SK-N-SH (cell line): ENCODE measurements around the gene FSIP1. TPM values are rescaled to one million over a fixed set of nuclear protein-coding genes. Genes with fewer than 3 reads are reported as not detected.

ENCODE experiments used
- CTCF ChIA-PET: fragments of 300-600, 350-600 bp; formaldehyde crosslinking; extraction: SDS; loops from one replicate; lab custom pipeline; 2021; lab: Yijun Ruan, JAX
- POLR2A ChIA-PET: fragments of 350-600 bp; sonication (Branson Sonifier 250); formaldehyde crosslinking; extraction: SDS; loops from one replicate; lab custom pipeline; 2020; ENCODE audit warnings: antibody characterized with exemption, inconsistent platforms; lab: Yijun Ruan, JAX
- DNase-seq: peaks from one replicate; pipeline ENCODE4 v3.0.0; 2012
- H2AFZ ChIP-seq: fragments of 200-600 bp; sonication (generic); 2 replicates; pipeline ENCODE4 v1.8.1; 2016; ENCODE audit warnings: antibody characterized with exemption, mild to moderate bottlenecking, low read depth
- H3F3A ChIP-seq: fragments of 200-600 bp; sonication (generic); replicated peaks from 2 replicates; pipeline ENCODE3; 2016; ENCODE audit warnings: antibody characterized with exemption, mild to moderate bottlenecking; ENCODE audit not compliant: insufficient read depth
- H3K27ac ChIP-seq, 2 experiments: fragments of 200-500 bp in 1 of 2; fragments of 200-600 bp in 1 of 2; sonication (Bioruptor generic) in 1 of 2; sonication (generic), shearing (Covaris generic) in 1 of 2; 2 replicates each; pipeline versions ENCODE4 v1.5.1 to v1.6.1; 2014 to 2016; ENCODE audit warnings: low read depth in 2 of 2, inconsistent platforms in 1 of 2, low read length in 1 of 2, mild to moderate bottlenecking in 1 of 2, mixed read lengths in 1 of 2
- H3K27me3 ChIP-seq: fragments of 200-600 bp; sonication (generic), shearing (Covaris generic); 2 replicates; pipeline ENCODE4 v1.6.1; 2016; ENCODE audit warnings: mixed run types; ENCODE audit not compliant: insufficient read depth
- H3K36me3 ChIP-seq, 2 experiments: fragments of 200-500 bp in 1 of 2; fragments of 200-600 bp in 1 of 2; sonication (Bioruptor generic) in 1 of 2; sonication (generic) in 1 of 2; replicated peaks in 1 of 2; 2 replicates each; pipeline versions ENCODE3 to v1.5.1; 2014 to 2016; ENCODE audit warnings: low read length in 1 of 2, mild to moderate bottlenecking in 1 of 2; ENCODE audit not compliant: insufficient read depth in 2 of 2, control insufficient read depth in 1 of 2
- H3K4me1 ChIP-seq, 2 experiments: fragments of 200-500 bp in 1 of 2; fragments of 200-600 bp in 1 of 2; sonication (Bioruptor generic) in 1 of 2; sonication (generic), shearing (Covaris generic) in 1 of 2; 2 replicates each; pipeline versions ENCODE4 v1.5.1 to v1.6.1; 2014 to 2016; ENCODE audit warnings: low read depth in 1 of 2, low read length in 1 of 2, mixed run types in 1 of 2; ENCODE audit not compliant: insufficient read depth in 2 of 2, control insufficient read depth in 1 of 2
- H3K4me2 ChIP-seq: fragments of 200-600 bp; sonication (generic), shearing (Covaris generic); 2 replicates; pipeline ENCODE4 v1.6.1; 2017; ENCODE audit warnings: mixed run types
- H3K4me3 ChIP-seq, 2 experiments: fragments of 200-500 bp in 1 of 2; fragments of 200-600 bp in 1 of 2; sonication (Bioruptor generic) in 1 of 2; sonication (generic), shearing (Covaris generic) in 1 of 2; 2 replicates each; pipeline versions ENCODE4 v1.5.1 to v1.8.1; 2014 to 2016; ENCODE audit warnings: low read depth in 2 of 2, inconsistent platforms in 1 of 2, low read length in 1 of 2, mild to moderate bottlenecking in 1 of 2, mixed read lengths in 1 of 2, moderate library complexity in 1 of 2
- H3K79me2 ChIP-seq: fragments of 200-600 bp; sonication (generic); 2 replicates; pipeline ENCODE4 v1.8.1; 2017; ENCODE audit warnings: mild to moderate bottlenecking; ENCODE audit not compliant: insufficient read depth
- H3K9ac ChIP-seq: fragments of 200-600 bp; sonication (generic); 2 replicates; pipeline ENCODE4 v1.6.1; 2017; ENCODE audit warnings: mixed run types
- H3K9me2 ChIP-seq: fragments of 200-600 bp; sonication (generic); 2 replicates; pipeline ENCODE4 v1.6.1; 2017; ENCODE audit warnings: mixed run types
- H3K9me3 ChIP-seq: fragments of 200-600 bp; sonication (generic); 2 replicates; pipeline ENCODE4 v1.6.1; 2017; ENCODE audit warnings: mixed run types, mild to moderate bottlenecking, moderate library complexity
- H4K20me1 ChIP-seq: fragments of 200-600 bp; sonication (generic); 2 replicates; pipeline ENCODE4 v1.6.1; 2017; ENCODE audit warnings: mild to moderate bottlenecking, mixed run types; ENCODE audit not compliant: insufficient read depth
- EP300 ChIP-seq, 2 experiments: IDR thresholded peaks; 2 replicates each; pipeline versions ENCODE4 v1.4.0 to v1.6.1; 2012; ENCODE audit warnings: borderline replicate concordance in 1 of 2, low read depth in 1 of 2, low read length in 1 of 2
- FOSL2 ChIP-seq: IDR thresholded peaks from 2 replicates; pipeline ENCODE4 v1.4.0; 2012; ENCODE audit warnings: low read depth, mild to moderate bottlenecking, moderate library complexity, borderline replicate concordance
- FOXM1 ChIP-seq: IDR thresholded peaks from 2 replicates; pipeline ENCODE4 v1.4.0; 2012; ENCODE audit warnings: low read depth, mild to moderate bottlenecking
- GATA2 ChIP-seq: sonication (generic); formaldehyde crosslinking; IDR thresholded peaks from 2 replicates; pipeline ENCODE4 v1.5.0; 2020; ENCODE audit warnings: mild to moderate bottlenecking, missing genetic modification reagents
- JUND ChIP-seq: IDR thresholded peaks from 2 replicates; pipeline ENCODE4 v1.4.0; 2012
- MAX ChIP-seq: IDR thresholded peaks from 2 replicates; pipeline ENCODE4 v1.4.0; 2012; ENCODE audit warnings: low read depth
- NFIC ChIP-seq: IDR thresholded peaks from 2 replicates; pipeline ENCODE4 v1.4.0; 2012; ENCODE audit warnings: borderline replicate concordance
- NRF1 ChIP-seq: IDR thresholded peaks from 2 replicates; pipeline ENCODE4 v1.6.1; 2012; ENCODE audit warnings: low read depth, mild to moderate bottlenecking, low read length
- PBX3 ChIP-seq: IDR thresholded peaks from 2 replicates; pipeline ENCODE4; 2012
- RXRA ChIP-seq: IDR thresholded peaks from 2 replicates; pipeline ENCODE4 v1.4.0; 2012; ENCODE audit warnings: low read depth, mild to moderate bottlenecking, borderline replicate concordance
- SIN3A ChIP-seq: IDR thresholded peaks from 2 replicates; pipeline ENCODE4 v1.6.1; 2012; ENCODE audit warnings: low read depth, mild to moderate bottlenecking, low read length, moderate library complexity, borderline replicate concordance
- SMC3 ChIP-seq: IDR thresholded peaks from 2 replicates; pipeline ENCODE4 v1.6.1; 2012; ENCODE audit warnings: low read depth, low read length, improper control_type of control experiment
- TCF12 ChIP-seq: IDR thresholded peaks from 2 replicates; pipeline ENCODE4 v1.4.0; 2012
- USF1 ChIP-seq: IDR thresholded peaks from 2 replicates; pipeline ENCODE4 v1.4.0; 2012; ENCODE audit warnings: low read depth, borderline replicate concordance
- ZBTB33 ChIP-seq: IDR thresholded peaks from 2 replicates; pipeline ENCODE4 v1.4.0; 2012; ENCODE audit warnings: low read depth, borderline replicate concordance
- whole genome bisulfite sequencing: methylation state at CpG from one replicate; pipeline ENCODE4 v1.1.6; 2017; ENCODE audit warnings: low lambda C conversion rate; 5-methylcytosine and 5-hydroxymethylcytosine counted together
- polyA plus RNA-seq, 3 experiments: library from polyadenylated mRNA; depleted of rRNA; stranded (reverse); fragments of >200 nt; gene quantifications; 2 replicates each; pipeline ENCODE4 v1.2.3, GENCODE V29; 2012

The FSIP1 gene
- polyA plus RNA-seq, 1 of the 3 experiments (the other 2 are of a cell fraction) = 0.43 TPM

GRCh38 chr15:39661776-39662175 lies 120.9 kb downstream of the FSIP1 start:
- Histone ChIP-seq H3K4me1 (peaks cover 0 to 17% of the 10 kb centered on the region in 2 experiments; a peak in 3 of 4 replicates), H2AFZ (no peak overlapping the region), H3K9me2 (no peaks in the 10 kb centered on the region), H3K36me3 (no peaks in the 10 kb centered on the region), H3K27ac (peak overlapping the region in 1 of 2 experiments; percentile 28; a peak in 2 of 4 replicates), H3K9me3 (0 out of 2 replicates have a peak, but pooled peaks cover 5% of the 10 kb centered on the region), H3K4me3 (no peak overlapping the region), H4K20me1 (no peaks in the 10 kb centered on the region), H3K9ac (no peak overlapping the region), H3K4me2 (no peak overlapping the region), H3K79me2 (no peaks in the 10 kb centered on the region), H3K27me3 (no peaks in the 10 kb centered on the region), H3F3A (peaks cover 29% of the 10 kb centered on the region)
- ChIA-PET POLR2A (no interaction called here), CTCF (no interaction called here)
- peak; percentile 16; the same call in 1 of the 2 replicates for TF ChIP-seq FOSL2
- TF ChIP-seq TCF12 = peak; percentile 22; the same call in 1 of the 2 replicates
- TF ChIP-seq JUND = no peak
- no peak for DNase-seq

GRCh38 chr15:39658740-39659139 lies 123.9 kb downstream of the FSIP1 start:
- 90% methylated on average over 3 of the region's 3 CpGs for WGBS
- Histone ChIP-seq H3K36me3 (no peaks in the 10 kb centered on the region), H3K27me3 (no peaks in the 10 kb centered on the region), H2AFZ (no peak overlapping the region), H3F3A (peaks cover 21% of the 10 kb centered on the region), H3K4me3 (no peak overlapping the region), H3K9me2 (no peaks in the 10 kb centered on the region), H3K4me1 (peaks cover 0 to 5% of the 10 kb centered on the region in 2 experiments; a peak in 1 of 4 replicates), H3K9me3 (0 out of 2 replicates have a peak, but pooled peaks cover 5% of the 10 kb centered on the region), H3K79me2 (no peaks in the 10 kb centered on the region), H3K9ac (no peak overlapping the region), H3K27ac (no peak overlapping the region), H4K20me1 (no peaks in the 10 kb centered on the region), H3K4me2 (no peak overlapping the region)
- no peak for DNase-seq
- TF ChIP-seq USF1 = no peak
- TF ChIP-seq NRF1 = no peak
- no peak for TF ChIP-seq GATA2 (CRISPR knock-in tag)
- no peak for TF ChIP-seq SIN3A
- no peak for TF ChIP-seq FOXM1
- ChIA-PET CTCF (interaction anchor here (0.7 kb wide), 1 partner anchor 98 kb away, joined by 3 read pairs; no protein-coding TSS in a partner anchor), POLR2A (no interaction called here)

GRCh38 chr15:39657668-39658067 lies 125.0 kb downstream of the FSIP1 start:
- H3F3A ChIP-seq = peaks cover 18% of the 10 kb centered on the region
- H4K20me1 ChIP-seq = no peaks in the 10 kb centered on the region
- POLR2A ChIA-PET = no interaction called here
- no peak overlapping the region for H2AFZ ChIP-seq
- no peak overlapping the region for H3K4me2 ChIP-seq
- no peaks in the 10 kb centered on the region for H3K36me3 ChIP-seq
- WGBS = 36% methylated on average over 3 of the region's 3 CpGs
- no peak overlapping the region for H3K4me3 ChIP-seq
- H3K27ac ChIP-seq = peak overlapping the region; percentile 22 to 33; a peak in 3 of 4 replicates
- no peaks in the 10 kb centered on the region for H3K27me3 ChIP-seq
- H3K9ac ChIP-seq = no peak overlapping the region; the same call in 1 of the 2 replicates
- H3K4me1 ChIP-seq = peaks cover 0 to 5% of the 10 kb centered on the region in 2 experiments; a peak in 1 of 4 replicates
- no peak for DNase-seq
- H3K9me3 ChIP-seq = 0 out of 2 replicates have a peak, but pooled peaks cover 5% of the 10 kb centered on the region
- CTCF ChIA-PET = no interaction called here
- no peaks in the 10 kb centered on the region for H3K79me2 ChIP-seq
- no peaks in the 10 kb centered on the region for H3K9me2 ChIP-seq
- TF ChIP-seq RXRA = no peak
- peak; percentile 32; the same call in 1 of the 2 replicates for TF ChIP-seq NFIC
- no peak for TF ChIP-seq SMC3
- TF ChIP-seq NRF1 = no peak
- no peak for TF ChIP-seq ZBTB33
- TF ChIP-seq MAX = no peak
- TF ChIP-seq PBX3 = peak; percentile 68
- TF ChIP-seq EP300 (IDR thresholded peaks at IDR 0.05; ENCODE audit: borderline replicate concordance in 1 of 2, low read depth in 1 of 2, low read length in 1 of 2) = no peak
